NCI-H748 treated with DMSO at 0.1 percent for 48 hours (cell line): ENCODE data around the gene ZNF546.

Experiments used
- DNase-seq: peaks from one replicate; lab custom pipeline; 2025; lab: John Stamatoyannopoulos, UW

ZNF546 gene

GRCh38 chr19:40055832-40056504 is 59.1 kb downstream of the ZNF546 start, which contains the start of gene ZNF780B:
Gene ZNF780B, minus strand, starts transcription at chr19:40056231. Its CDS starts 5,899 bp downstream, at chr19:40050332.
- DNase-seq, result peak; percentile 67

- no peak for DNase-seq
These were observed 59.6 kb downstream of the ZNF546 start for GRCh38 chr19:40056505-40056904.

GRCh38 chr19:40057166-40057565 is 60.3 kb downstream of the ZNF546 start:
- DNase-seq, result no peak

GRCh38 chr19:40059624-40060023 is 62.8 kb downstream of the ZNF546 start:
- no peak for DNase-seq

- no peak for DNase-seq
These were observed 73.2 kb downstream of the ZNF546 start for GRCh38 chr19:40070058-40070457.
